ENCODE measurements around the gene HNRNPDL. TPM values are rescaled to one million over a fixed set of nuclear protein-coding genes. Genes with fewer than 3 reads are reported as not detected.

HNRNPDL gene
- total RNA-seq, 1 experiment from 2014 or later = 472 TPM

GRCh38 chr4:82434949-82435348 is 4.7 kb upstream of the HNRNPDL start:
- no peak overlapping the region for H2AFZ ChIP-seq (ENCODE audit: low read length)
- WGBS (ENCODE audit: extremely low coverage, insufficient read length, low lambda C conversion rate) = no CpG with 5 or more reads among the region's 7 CpGs
- H3K56ac ChIP-seq (ENCODE audit: insufficient read length, low read depth, low read length) = no peak overlapping the region
- Mint-ChIP-seq H3K27me3 (ENCODE audit: low read depth) (no peaks in the 10 kb centered on the region), H3K27ac (peak overlapping the region in 1 of 3 experiments; percentile 40; a peak in 1 of 7 replicates), H3K4me1 (peaks cover 46 to 54% of the 10 kb centered on the region in 2 experiments), H3K4me3 (peak overlapping the region in 1 of 2 experiments; percentile 39; a peak in 2 of 5 replicates), H3K9me3 (no peaks in the 10 kb centered on the region), H3K36me3 (ENCODE audit: insufficient read depth in 1 of 3, low read depth in 3 of 3) (peaks cover 41 to 64% (median 42%) of the 10 kb centered on the region in 3 experiments)
- H4K8ac ChIP-seq (replicated peaks; ENCODE audit: insufficient read length, low read depth, low read length) = no peak overlapping the region
- no peak overlapping the region for H3K23ac ChIP-seq (ENCODE audit: insufficient read length, low read depth, low read length)
- H3K27me3 ChIP-seq (ENCODE audit: insufficient read depth, low read length) = no peaks in the 10 kb centered on the region
- H3K9me3 ChIP-seq (ENCODE audit: control insufficient read depth, low read depth, low read length) = no peaks in the 10 kb centered on the region
- H4K20me1 ChIP-seq (ENCODE audit: control insufficient read depth, insufficient read depth, insufficient read length) = no peaks in the 10 kb centered on the region
- no peak for TF ChIP-seq CTCF (conservative IDR thresholded peaks at IDR 0.05)
- H3K4ac ChIP-seq (ENCODE audit: low read depth, low read length) = no peak overlapping the region
- H2BK12ac ChIP-seq (ENCODE audit: insufficient read length, low read depth, low read length) = no peak overlapping the region
- H4K5ac ChIP-seq (ENCODE audit: insufficient read length, low read depth, low read length) = no peak overlapping the region
- no peak overlapping the region for H2BK120ac ChIP-seq (ENCODE audit: low read depth, low read length, poor library complexity, severe bottlenecking)
- no peak overlapping the region for H3K27ac ChIP-seq (ENCODE audit: insufficient read length, low read depth, low read length)
- H2BK15ac ChIP-seq (ENCODE audit: low read depth, low read length) = no peak overlapping the region
- no peak overlapping the region for H2AK5ac ChIP-seq (ENCODE audit: insufficient read length, low read length)
- H3K4me1 ChIP-seq (ENCODE audit: insufficient read depth, low read length) = no peaks in the 10 kb centered on the region; the same call in 1 of the 2 replicates
- no peak overlapping the region for H2BK20ac ChIP-seq (ENCODE audit: low read depth, low read length, poor library complexity, severe bottlenecking)
- no peak overlapping the region for H3K4me2 ChIP-seq (ENCODE audit: insufficient read depth, insufficient read length, low read length)
- peaks cover 81% of the 10 kb centered on the region; the same call in 1 of the 2 replicates for H3K79me2 ChIP-seq (ENCODE audit: insufficient read depth, low read length)
- no peak overlapping the region for H2BK5ac ChIP-seq (ENCODE audit: insufficient read length, low read length)
- H3K79me1 ChIP-seq (ENCODE audit: insufficient read depth, low read depth, low read length, poor library complexity, severe bottlenecking) = no peaks in the 10 kb centered on the region
- no peak for DNase-seq
- no peaks in the 10 kb centered on the region for H3K23me2 ChIP-seq (ENCODE audit: insufficient read length, low read depth, low read length, poor library complexity, severe bottlenecking)
- no peak overlapping the region for H3K9ac ChIP-seq (ENCODE audit: extremely low read depth, insufficient read length, low read length)
- H3K18ac ChIP-seq (ENCODE audit: insufficient read length, low read depth, low read length) = no peak overlapping the region
- H4K91ac ChIP-seq (ENCODE audit: insufficient read length, low read depth, low read length) = no peak overlapping the region
- no peak overlapping the region for H3K14ac ChIP-seq (ENCODE audit: insufficient read depth, low read length)
- no peak overlapping the region for H3T11ph ChIP-seq (ENCODE audit: low read length)
